ENCODE measurements around the gene HMGN1.

The HMGN1 gene

DNA sequence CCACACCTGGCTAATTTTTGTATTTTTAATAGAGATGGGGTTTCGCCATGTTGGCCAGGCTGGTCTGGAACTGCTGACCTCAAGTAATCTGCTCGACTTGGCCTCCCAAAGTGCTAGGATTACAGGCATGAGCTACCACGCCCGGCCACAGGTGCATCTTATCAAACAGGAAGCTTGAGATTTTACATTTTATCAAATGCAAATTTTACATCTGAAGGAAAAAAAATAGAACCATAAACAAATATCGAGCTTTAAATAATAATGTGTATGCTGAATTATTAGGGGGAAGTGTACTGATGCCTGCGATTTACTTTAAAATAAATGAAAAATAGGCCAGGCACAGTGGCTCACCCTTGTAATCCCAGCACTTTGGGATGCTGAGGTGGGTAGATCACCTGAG is 18.9 kb downstream of the HMGN1 start:
- DNase-seq (ENCODE audit: low read depth), result no peak

DNA sequence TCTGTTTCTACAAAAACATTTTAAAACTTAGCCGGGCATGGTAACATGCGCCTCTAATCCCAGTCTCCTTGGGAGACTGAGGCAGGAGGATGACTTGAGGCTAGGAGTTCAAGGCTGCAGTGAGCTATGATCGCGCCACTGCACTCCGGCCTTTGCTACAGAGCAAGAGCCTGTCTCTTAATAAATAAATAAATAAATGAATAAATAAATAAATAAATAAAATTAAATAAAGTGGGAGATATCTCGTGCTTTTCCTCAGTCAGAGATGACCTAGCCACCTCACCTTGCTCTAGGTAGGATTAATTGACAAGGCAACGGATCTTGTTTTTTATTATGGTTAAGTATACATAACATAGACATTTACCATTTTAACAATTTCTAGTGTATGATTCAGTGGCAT is 21.2 kb downstream of the HMGN1 start:
- DNase-seq (ENCODE audit: low read depth), result no peak

DNA sequence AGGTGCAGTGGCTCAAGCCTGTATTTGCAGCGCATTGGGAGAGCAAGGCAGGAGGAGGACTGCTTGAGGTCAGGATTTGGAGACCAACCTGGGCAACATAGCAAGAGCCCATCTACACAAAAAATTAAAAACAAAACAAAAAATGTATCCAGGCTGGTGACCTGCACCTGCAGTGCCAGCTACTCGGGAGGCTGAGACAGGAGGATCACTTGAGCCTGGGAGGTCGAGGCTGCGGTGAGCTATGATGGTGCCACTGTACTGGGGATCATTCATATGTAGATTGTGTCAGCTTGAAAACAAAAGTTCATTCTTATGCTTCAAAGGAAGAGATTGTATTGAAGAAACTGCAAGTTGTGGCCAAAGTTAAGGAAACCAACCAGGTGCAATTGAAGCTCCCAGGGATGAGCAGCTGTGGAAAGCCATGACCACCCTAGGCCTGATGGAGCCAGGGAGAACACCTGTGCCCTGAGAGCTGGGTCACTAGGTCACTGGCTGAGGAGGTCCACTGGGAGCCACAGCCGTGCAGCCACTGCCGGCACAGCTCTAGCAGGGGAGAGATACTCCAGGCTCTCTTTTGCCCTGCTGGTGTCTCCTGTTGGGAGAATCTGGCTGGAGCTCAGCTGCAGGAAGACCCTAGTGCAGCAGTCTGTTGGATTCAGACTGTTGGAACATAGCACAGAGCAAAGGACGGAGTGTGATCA is 22.1 kb downstream of the HMGN1 start:
- DNase-seq (ENCODE audit: low read depth), result no peak

DNA sequence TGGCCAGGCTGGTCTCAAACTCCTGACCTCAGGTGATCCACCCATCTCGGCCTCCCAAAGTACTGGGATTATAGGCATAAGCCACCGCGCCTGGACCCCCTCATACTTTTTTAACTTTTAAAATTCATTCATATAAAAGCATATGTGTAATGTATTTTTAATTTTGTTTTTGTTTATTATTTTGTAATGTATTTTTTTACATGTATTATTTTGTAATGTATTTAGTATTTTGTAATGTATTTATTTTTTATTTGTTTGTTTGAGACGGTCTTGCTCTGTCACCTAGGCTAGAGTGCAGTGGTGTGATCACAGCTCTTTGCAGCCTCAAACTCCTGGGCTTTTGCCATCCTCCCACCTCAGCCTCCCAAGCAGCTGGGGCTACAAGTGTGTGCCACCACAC is 23.4 kb downstream of the HMGN1 start:
- no peak for DNase-seq (ENCODE audit: low read depth)

DNA sequence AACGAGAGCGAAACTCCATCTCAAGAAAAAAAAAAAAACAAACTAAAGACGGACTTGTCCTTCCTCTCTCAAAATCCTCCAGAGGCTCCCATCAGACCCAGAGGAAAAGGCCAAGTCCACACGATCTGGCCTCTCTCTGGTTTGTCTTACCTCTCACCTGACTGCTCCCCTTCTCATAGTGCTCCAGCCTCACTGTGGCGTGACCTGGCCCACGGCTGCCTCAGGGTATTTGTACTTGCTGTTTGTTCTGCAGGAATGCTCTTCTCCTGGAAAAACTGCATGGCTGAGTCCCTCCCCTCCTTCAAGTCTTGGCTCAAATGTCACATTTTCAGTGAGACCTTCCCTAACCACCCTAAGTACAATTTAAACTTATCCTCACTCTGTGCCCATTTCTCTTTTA is 27.5 kb downstream of the HMGN1 start:
- DNase-seq (ENCODE audit: low read depth), result no peak

DNA sequence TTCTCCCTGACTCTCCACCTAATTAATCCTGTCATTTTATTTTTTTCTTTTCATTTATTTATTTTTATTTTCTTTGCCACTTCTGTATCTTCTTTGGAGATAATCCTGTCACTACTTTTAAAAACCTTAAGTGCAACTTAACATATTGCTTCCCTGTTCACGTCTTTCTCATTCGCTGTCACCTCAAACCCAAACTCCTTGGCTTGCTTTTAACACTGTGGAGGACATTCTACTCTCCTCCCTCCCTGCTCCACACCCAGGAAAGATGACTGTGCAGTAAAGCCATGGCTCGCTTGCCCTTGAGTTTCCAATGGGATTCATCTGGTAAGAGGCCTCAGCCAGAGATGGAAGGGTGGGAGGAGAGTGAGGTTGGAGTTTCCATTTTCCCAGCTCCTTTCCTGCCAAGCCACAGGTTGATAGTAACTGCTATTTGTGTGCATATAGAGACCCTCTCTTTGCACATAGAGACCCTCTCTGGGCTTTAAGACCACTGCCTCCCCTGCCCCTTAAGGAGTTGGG is 29.0 kb downstream of the HMGN1 start:
- DNase-seq (ENCODE audit: low read depth), result no peak

DNA sequence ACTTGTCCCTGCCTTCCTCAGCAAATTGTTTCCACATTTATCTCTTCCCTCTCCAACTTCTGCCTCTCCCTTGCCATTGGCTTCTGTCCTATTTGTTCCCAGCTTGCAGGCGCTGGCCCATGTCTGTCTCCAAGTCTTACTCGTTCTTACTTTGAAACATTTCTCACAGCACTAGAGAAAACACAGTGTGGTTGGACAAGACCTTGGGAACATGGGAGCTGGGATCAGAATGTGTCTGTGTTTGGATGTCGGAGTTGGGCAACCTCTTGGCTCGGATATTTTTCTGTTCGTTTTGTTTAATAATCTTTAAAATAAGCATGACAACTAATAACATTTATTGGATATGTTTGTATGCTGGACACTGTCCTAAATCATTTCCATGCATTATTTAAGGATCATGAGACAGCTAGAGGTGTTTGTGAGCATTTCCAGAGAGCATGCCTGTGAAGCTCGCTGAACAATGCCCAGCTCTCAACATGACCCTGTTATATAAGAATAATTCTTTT is 29.6 kb downstream of the HMGN1 start:
- no peak for DNase-seq (ENCODE audit: low read depth)

DNA sequence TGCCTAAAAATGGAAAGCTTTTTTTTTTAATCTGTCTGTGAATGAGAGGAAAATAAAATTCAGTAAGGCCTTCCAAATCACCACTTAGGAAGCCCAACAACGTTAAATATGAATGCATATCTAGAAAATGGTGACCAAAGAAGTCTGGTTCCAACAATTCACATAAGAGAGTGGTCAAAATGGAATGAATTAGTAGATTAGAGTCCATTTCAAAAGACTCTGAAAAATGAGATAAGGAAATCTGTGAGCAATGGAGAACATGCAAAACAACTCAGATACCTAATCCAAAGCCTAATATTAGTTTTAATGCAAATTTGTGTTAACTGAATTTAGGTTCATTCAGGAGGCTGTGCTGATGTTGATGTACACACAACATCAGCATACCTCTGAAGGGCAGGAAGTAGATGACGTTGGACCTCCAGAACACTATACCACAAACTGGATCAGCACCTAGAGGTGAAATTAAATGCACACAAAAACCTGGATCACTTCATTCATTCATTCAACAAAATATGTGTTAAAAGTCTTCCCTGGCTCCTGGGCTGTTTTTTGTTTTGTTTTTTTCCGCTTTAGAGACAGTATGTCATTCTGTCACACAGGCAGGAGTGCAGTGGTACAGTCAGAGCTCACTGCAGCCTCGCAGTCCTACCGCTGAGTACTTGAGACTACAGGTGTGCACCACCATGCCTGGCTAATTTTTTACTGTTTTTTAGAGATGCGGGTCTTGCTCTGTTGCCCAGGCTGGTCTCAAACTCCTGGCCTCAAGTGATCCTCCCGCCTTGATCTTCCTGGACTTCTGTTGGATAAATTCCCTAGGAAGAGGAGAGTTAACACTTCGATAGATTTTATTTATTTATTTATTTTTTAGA is 30.6 kb downstream of the HMGN1 start:
- no peak for DNase-seq (ENCODE audit: low read depth)

DNA sequence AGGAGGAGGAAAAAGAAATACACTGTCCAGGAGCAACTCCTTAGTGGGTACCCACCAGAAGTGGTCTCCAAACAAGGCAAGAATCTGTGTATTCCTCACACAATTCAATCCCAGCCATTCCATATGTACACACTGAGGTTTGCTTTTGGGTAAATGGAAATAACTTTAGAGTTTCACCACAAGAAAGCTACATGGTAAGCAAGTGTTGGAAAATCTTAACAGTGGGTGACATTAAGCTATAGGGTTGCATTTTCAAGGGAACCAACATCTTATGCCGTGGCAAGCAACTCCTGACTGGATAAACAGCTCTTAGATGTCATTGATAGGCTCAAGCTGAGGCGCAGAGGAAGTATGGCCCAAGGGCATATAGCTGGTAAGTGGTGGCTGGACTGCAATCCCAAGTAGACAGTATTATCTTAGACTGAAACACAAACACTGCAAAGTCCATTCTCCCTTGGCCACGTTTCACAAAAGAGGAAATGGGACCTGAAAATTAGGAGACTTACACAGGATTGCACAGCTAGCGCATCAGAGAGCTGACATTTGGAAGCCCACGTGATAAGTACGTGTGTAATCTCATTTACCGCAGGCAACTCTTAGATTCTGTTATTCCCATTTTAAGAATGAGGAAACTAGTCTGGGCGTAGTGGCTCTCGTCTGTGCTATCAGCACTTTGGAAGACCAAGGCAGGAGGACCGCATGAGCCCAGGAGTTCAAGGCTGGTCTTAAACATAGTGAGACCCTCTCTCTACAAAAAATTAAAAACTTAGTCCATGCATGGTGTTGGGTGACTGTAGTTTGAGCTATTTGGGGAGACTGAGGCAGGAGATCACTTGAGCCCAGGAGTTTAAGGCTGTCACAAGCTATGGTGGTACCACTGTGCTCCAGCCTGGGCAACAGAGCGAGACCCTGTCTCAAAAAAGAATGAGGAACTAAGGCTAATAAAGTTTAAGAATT is 31.5 kb downstream of the HMGN1 start:
- no peak for DNase-seq (ENCODE audit: low read depth)

DNA sequence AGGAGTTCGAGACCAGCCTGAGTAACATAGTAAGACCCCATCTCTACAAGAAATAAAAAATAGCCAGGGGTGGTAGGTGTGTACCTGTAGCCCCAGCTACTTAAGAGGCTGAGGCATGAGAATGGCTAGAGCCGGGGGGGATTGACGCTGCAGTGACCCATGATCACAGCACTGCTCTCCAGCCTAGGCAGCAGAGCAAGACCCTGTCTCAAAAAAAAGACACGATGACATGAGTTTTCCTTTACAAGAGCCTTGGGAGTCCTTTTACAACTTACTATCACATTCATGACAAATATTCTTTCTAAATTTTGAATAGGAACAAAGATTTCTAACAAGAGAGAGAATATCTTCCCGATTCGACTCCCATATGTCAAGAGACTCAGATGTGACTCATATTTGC is 32.2 kb downstream of the HMGN1 start:
- DNase-seq (ENCODE audit: low read depth), result no peak

DNA sequence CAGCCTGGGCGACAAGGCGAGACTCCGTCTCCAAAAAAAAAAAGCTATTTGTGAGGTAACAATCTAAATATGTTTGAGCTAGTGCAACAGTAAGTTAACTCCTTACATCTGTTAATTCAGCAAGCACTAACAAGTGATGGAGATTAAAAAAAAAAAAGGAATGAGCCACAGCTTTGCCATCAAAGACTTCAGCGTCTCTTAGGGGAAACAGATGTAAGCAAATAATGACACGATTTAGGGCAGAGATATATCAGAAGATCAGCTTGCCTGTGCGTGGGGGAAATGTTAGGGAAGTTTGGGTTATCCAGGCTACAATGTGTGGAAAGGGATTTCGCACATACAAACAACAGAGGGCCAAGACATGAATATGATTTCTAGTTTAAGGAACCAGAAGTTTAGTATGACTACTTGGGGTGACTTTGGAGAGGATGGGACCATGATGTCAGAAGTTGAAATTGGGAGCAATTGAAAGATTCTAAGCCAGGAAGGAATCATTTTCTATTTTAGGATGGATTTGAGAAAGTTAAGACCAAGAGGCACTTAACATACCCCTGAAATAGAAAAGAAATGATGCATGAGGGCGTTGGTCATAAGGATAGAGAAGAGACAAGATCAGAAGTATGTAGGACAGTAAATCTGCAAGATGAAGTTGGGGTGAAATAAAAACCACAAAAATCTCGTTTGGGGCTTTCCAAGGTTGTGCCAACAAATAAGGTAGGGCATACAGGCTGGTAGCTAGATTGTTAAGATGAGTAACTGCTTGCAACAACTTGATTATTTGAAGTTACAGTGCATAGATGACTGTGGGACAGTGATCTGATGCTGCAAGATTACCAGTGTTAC is 33.1 kb downstream of the HMGN1 start:
- no peak for DNase-seq (ENCODE audit: low read depth)

DNA sequence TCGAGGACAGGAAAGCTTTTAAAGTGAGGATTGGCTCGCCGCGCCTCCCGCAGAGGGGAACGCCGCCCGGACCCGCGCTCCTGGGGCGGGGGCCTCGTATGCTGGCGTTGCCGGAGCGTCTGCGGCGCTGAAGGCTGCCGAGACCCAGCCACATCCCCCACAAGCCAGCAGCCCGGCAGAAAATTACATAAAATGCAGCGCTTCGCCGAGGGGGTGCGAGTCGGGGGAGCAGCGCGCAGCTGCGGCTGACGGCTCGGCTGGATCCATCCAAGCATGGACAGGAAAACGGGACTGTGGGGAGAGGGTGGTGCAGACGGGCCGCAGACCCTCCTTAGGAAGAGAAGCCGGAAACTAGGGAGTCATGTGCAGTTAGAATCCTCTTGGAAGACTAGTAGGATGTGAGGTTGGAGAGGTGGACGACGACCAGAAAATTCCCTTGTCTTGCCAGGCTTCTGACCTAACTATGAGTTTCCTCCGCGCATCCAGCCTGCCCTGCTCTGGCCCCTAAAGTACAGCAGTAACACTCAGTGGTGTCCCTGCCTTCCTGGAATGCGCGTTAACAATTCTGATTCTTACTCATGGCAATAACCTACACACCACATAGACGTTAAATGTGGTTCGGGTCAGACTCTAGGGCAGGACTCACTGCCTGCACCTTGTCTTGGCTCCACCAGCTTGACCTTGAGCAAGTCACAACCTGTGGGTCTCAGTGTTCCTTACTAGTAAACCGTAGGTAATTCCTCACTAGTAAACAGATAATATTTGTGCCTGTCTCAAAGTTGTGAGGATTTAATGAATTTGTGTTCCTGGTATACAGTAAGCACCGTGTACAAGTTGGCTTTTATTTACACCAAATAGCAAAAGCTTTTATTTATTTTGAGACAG is 34.5 kb downstream of the HMGN1 start:
- DNase-seq (ENCODE audit: low read depth), result peak; percentile 54

DNA sequence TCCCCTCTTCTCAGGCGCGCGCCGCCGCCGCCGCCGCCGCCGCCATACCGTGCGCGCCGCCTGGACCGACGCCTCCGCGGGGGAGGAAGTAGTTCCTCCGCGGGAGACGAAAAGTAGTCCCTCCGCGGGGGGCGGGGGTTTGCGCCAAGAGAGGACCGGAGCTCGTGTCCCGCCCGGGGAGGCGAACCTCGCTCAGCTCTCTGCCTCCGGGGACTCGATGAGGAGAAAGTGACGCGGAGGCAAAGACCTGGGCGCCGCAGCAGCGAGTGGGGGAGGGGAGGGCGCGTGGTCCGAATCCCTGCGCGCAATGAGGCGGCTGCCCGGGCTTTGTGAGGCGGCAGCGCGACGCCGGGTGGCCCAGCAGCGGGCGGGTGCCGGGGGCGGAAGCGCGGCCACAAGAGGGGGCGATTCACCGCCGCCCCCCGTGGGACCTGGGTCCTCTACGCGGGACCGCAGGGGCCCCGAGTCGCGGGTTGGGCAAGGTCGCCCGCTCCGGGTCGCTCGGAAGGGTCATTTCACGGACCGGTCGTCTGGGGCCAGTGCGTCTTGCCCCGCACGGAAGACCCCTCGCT is 35.2 kb downstream of the HMGN1 start, which contains the start of gene BRWD1:
TSS of gene BRWD1 (minus strand) at position 62 of the 572 bp plus-strand sequence. CDS start 141 bp downstream, outside the sequence.
- DNase-seq (ENCODE audit: low read depth), result peak; percentile 67

DNA sequence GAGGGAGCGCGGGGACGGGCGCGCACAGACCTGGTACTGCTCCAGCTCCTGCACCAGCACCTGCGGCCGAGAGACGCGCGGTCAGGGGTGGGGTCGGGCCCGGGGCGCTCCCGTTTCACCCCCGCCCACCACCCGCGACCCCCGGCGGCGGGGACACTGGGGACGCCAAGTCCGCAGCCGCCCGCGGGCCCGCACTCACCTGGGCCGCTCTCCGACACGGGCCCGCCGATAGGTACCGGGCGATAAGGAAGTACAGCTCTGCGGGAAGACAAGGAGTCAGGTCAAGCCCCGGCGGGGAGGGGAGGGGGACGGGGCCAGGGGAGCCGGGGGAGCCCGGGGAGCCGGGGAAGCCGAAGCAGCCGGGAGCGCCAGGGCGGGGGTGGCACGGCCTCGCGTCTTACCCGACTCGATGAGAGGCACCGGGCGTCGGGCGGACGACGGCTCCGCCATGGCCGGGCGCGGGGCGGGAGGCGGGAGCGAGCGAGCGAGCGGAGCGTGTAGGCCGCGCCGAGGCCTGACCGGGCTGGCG is 35.8 kb downstream of the HMGN1 start:
- no peak for DNase-seq (ENCODE audit: low read depth)

DNA sequence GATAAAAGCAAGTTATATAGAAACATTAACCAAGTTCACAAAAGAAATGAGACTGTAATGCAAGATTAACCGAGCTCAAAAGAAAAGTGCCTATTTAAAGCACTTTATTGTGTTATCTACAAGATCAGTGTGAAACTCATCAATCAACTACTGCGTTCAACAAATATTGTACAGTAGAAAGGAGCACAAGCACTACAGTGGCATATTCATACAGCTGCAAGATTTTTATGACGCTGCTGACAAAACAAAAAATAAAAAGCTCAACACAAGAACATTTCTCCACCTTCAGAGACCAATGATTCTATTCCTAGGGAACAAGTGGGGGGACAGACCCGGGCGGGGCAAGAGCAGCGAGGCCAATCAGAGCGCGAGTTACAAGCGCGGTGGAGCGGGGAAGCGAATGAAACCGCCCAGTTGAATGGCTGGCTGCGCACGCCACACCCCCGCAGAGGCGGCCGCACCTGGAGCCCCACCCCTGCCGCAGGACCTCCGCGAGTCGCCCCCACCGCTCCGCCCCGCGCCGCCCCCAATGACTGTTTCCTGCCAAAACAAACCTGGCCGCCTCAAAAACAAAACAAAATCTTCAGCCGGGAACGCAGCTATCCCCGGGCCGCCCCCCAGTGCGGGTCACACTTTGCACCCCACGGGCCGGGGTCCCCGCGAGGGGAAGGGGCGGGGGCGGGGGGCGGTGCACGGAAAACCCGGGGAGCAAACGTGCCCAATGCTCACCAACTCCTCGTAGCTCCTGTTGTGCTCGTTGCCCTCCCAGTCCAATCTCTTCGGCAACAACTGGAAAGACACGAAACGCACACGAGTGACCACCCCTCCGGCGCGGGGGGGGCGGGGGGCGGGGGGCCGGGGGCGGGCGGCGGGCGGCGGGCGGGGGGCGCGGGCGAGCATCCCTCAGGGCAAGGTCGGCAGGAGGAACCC is 36.5 kb downstream of the HMGN1 start:
- DNase-seq (ENCODE audit: low read depth), result peak; percentile 76

DNA sequence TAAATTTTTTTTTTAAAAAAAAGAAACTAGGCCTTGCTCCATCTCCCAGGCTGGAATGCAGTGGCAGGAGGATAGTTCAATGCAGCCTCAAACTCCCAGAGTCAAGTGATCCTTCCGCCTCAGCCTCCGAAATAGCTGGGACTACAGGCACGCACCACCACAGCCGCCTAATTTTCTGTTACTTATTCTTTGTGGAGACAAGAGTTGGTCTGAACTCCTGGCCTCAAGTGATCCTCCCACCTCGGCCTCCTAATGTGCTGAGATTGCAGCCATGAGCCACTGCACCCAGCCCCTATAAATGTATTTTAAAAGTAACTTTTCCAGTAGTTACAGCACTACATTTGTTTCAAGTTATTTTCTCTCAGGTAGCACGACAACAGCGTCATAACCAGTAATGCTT is 37.7 kb downstream of the HMGN1 start:
- DNase-seq (ENCODE audit: low read depth), result no peak

DNA sequence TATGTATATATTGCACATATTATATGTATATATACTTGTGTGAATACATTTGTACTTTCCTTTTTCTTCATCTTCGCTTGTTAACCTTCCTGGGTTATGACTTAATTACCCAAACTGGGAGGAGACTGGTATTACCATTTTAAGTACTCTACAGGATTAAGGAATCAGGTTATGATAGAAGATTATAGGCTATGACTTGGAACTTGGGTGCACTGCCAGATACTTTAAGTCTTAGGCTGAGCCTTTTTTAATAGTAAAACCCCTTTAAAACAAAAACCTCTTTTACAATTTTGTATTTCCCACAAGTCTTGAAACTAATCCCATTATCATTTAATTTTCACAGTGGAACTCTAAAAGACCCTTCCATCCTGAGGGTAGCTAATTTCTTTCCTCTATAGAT is 41.4 kb downstream of the HMGN1 start:
- DNase-seq (ENCODE audit: low read depth), result no peak

DNA sequence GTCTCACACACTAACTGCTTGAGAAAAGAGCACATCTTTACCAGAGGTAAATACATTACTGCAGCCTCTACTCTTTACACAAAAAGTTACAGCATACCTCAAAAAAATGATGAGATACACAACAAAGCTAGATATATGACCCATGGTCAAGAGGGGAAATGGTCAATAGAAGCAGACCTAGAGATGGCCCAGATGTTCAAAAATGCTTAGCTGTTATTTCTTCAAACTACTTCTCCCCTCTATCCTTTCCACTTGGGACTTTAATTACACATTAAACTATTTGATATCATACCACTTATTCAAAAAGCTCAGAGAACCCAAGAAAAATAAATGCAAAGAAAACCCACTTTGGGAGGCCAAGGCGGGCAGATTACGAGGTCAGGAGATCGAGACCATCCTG is 48.3 kb downstream of the HMGN1 start:
- no peak for DNase-seq (ENCODE audit: low read depth)

Measured in HS-5 (cell line).